ENCODE results near the gene CACNA2D3.
"Not testable (repeated sequence)": the region's sequence is repeated elsewhere in the genome, so short reads cannot be mapped to it uniquely, and the experiment has no call there.

GRCh38 chr3:54464554-54464953 is 342.2 kb downstream of the CACNA2D3 start:
- TF ChIP-seq POLR2A (IDR thresholded peaks at IDR 0.05; ENCODE audit: low read length); RARB (CRISPR knock-in tag; IDR thresholded peaks at IDR 0.05); CTCF (IDR thresholded peaks at IDR 0.05); NR3C1 (IDR thresholded peaks at IDR 0.05); REST (IDR thresholded peaks at IDR 0.05); EHMT2 (IDR thresholded peaks at IDR 0.05; ENCODE audit: low read depth); POLR2AphosphoS2 (conservative IDR thresholded peaks at IDR 0.05; ENCODE audit: low read length); CHD4 (IDR thresholded peaks at IDR 0.05; ENCODE audit: borderline replicate concordance): not testable (repeated sequence)

Data from A549 (cell line).